ENCODE measurements around the gene NACC2.

The NACC2 gene

DNA sequence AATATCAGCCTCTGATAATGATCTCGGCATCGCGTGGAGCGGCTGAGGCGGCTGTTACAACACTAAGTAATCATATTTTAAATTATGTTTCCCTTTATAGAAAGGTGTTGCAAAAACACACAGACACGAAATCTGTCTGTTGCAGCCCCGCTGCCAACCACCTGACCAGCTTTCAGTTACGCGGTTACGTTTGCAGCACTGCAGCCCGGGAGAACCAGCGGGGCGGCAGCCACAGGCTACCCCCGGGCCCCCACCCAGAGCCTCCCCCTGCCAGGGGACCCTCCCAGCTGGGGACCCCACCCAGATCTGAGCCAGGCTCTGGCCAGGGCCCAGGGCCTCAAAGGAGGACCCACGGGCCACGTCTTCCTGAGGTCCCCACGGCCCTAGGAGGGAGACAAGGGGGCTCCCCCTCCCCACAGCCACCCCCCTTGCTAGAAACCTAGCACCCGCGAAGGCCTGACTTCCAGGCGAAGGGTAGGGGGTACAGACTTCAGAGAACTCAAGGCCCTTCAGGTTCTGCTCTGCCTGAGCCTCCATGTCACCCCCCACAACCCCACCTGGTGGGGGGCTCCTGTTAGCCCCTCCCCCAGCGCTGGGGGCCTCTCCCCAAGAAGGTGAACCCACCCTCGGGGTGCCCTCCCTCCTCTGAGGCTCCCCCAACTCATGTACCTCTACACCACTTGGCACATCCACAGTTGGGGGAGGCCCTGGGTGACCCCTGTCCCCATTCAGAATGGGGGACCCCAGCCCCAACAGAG, 6.0 kb downstream of the NACC2 start:
- TF ChIP-seq, protein P1, sequence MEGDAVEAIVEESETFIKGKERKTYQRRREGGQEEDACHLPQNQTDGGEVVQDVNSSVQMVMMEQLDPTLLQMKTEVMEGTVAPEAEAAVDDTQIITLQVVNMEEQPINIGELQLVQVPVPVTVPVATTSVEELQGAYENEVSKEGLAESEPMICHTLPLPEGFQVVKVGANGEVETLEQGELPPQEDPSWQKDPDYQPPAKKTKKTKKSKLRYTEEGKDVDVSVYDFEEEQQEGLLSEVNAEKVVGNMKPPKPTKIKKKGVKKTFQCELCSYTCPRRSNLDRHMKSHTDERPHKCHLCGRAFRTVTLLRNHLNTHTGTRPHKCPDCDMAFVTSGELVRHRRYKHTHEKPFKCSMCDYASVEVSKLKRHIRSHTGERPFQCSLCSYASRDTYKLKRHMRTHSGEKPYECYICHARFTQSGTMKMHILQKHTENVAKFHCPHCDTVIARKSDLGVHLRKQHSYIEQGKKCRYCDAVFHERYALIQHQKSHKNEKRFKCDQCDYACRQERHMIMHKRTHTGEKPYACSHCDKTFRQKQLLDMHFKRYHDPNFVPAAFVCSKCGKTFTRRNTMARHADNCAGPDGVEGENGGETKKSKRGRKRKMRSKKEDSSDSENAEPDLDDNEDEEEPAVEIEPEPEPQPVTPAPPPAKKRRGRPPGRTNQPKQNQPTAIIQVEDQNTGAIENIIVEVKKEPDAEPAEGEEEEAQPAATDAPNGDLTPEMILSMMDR (IDR thresholded peaks at IDR 0.05; ENCODE audit: control insufficient read depth, insufficient read depth, low read depth, low read length, missing control alignments), result no peak
- DNase-seq (ENCODE audit: low read depth), result no peak
- no peak overlapping the region for H3K4me3 ChIP-seq (ENCODE audit: control insufficient read depth, low read depth, low read length)

DNA sequence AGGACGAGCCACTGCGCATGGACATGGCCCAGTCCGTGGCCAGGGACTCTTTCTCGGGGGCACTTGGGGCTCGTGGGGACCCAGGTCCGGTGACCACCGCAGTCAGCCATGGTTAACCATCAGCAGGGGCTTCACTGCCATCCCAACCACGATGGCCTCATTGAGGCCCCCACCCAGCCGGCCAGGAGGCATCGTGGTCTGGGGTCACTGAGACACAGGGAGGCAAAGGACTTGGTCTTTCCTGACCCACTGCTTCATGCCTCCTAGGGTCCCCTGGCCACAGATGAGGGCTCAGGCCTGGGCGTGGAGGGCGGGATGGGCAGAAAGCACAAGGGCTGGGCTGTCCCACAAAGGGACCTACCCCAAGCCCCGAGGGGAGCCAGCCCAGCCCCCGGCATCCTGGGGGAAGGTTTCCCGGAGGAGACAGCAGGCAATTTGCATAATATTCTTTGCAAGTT, 6.6 kb downstream of the NACC2 start:
- DNase-seq (ENCODE audit: low read depth), result no peak
- TF ChIP-seq, protein P1 (IDR thresholded peaks at IDR 0.05; ENCODE audit: control insufficient read depth, insufficient read depth, low read depth, low read length, missing control alignments), result no peak
- no peak overlapping the region for H3K4me3 ChIP-seq (ENCODE audit: control insufficient read depth, low read depth, low read length)

DNA sequence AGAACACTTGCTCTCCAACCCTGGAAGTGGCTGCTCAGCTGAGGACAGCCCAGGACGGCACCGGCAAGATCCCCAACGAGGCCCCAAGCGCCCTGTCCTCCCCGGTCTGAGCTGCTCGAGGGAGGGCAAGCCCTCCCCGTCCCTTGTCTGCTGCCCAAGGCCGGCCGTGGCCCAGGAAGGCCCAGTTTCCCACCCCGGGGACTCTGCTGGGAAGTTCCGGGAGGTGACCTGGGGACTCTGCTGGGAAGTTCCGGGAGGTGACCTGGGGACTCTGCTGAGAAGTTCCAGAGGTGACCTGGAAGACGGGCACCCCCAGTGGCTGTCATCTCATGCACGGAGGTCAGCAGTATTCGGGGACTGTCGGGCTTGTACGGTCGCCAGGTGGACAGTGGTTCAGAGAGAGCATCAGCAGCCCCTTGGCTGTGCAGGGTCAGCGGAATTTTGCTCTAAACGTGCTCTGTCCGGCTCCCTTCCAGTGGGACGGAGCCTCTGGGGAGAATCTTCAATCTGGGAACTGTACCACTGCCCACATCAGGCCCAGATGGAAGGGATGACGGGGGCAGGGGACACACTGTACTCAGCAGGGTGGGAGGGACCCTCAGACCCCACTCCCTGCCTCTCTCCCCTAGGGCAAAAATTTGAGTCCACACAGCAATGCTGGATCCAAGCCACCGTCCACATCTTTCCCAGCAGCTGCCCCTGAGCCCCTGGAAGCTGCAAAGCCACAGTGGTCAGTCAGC, 7.2 kb downstream of the NACC2 start:
- H3K4me3 ChIP-seq (ENCODE audit: control insufficient read depth, low read depth, low read length), result no peak overlapping the region
- no peak for DNase-seq (ENCODE audit: low read depth)
- TF ChIP-seq, protein P1 (IDR thresholded peaks at IDR 0.05; ENCODE audit: control insufficient read depth, insufficient read depth, low read depth, low read length, missing control alignments), result no peak

DNA sequence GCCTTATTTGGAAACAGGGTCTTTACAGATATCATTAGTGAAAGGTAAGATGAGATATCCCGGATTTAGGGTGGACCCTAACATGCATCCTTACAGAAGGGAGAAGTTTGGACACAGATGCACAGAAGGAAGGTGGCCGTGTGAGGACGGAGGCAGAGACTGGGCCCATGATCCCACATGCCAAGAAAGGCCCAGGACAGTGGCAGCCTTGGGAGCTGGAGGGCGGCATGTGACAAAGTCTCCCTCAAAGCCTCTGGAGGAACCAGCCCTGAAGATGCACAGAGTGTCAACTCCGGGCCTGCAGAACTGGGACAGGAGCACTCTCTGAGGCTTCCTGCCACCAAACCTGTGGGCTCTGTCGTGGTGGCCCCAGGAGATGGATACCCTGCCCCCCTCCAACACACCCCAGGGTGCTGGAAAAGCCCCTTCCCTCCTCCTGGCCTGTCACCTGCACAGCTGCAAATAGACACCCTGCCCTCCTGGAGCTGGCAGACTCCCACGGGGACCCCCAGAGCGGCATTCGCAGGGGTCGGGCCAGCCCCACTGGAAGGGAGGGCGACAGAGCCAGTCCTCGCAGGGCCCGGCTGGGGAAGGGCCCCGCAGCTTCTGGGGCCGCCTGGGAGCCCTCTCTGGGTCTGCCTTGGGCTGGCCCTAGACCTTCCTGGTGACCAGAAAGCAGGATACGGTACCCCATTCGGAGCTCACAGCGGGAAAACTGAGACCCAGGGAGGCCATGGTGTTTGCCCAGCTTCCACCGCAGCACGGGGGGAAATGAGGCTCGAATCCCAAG, 7.9 kb downstream of the NACC2 start:
- TF ChIP-seq, protein P1 (IDR thresholded peaks at IDR 0.05; ENCODE audit: control insufficient read depth, insufficient read depth, low read depth, low read length, missing control alignments), result no peak
- no peak overlapping the region for H3K4me3 ChIP-seq (ENCODE audit: control insufficient read depth, low read depth, low read length)
- DNase-seq (ENCODE audit: low read depth), result no peak

DNA sequence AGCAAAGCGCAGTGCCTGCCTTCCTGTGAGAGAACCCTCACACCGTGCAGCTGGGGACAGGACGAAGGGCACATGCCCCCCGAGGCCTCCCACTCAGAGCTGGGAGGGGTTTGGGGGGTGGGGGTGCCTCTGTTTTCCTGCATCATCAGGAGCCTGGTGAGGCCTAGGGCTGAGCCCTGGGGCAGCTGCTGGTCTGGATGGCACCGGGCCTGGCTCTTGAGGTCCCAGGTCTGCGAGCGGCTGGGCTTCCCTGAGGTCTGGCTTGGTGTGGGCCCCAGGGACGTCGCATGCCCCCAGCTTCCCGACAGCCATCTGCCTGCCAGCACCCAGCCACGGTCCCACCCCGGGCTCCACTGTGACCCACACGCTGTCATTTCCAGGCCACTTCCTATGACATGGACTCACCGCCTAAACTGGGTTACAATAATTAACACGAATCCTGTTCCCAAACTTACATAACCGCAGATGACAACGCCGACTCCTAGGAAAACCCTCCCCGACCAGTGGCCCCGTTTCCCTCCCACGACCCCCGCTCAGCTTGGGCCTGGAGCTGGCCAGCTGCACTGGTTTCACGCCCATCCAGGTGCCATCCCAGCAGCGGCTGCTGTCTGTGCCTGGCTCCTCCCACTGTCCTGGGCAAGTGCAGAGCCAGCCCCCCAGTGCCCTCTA, 8.7 kb downstream of the NACC2 start:
- TF ChIP-seq, protein P1 (IDR thresholded peaks at IDR 0.05; ENCODE audit: control insufficient read depth, insufficient read depth, low read depth, low read length, missing control alignments), result no peak
- DNase-seq (ENCODE audit: low read depth), result no peak

DNA sequence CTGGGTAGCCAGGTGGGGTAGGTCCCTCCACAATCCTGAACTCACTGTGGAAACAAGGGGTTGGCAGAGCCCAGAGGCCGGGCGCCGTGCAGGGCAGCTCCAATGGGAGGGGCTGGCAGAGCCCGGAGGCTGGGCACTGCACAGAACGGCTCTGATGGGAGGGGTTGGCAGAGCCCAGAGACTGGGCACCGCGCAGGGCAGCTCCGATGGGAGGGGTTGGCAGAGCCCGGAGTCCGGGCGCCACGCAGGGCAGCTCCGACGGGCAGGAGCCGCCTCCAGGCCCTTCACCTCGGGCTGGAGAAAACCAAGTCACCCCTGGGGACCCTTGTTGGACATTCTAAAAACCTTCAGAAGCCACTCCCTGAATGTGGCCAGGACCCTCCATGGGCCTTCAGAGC, 9.3 kb downstream of the NACC2 start:
- DNase-seq (ENCODE audit: low read depth), result no peak

More for the DNA sequence above, 8.7 kb downstream of the NACC2 start:
- H3K4me3 ChIP-seq (ENCODE audit: control insufficient read depth, low read depth, low read length), result no peak overlapping the region

More for the DNA sequence above, 9.3 kb downstream of the NACC2 start:
- H3K4me3 ChIP-seq (ENCODE audit: control insufficient read depth, low read depth, low read length), result no peak overlapping the region
- TF ChIP-seq, protein P1 (IDR thresholded peaks at IDR 0.05; ENCODE audit: control insufficient read depth, insufficient read depth, low read depth, low read length, missing control alignments), result no peak
